ENCODE measurements around the gene IL1RAPL1.

The IL1RAPL1 gene

GRCh38 chrX:29653721-29654120 is 1066.5 kb downstream of the IL1RAPL1 start:
- no peak for DNase-seq (ENCODE audit: low read depth)

GRCh38 chrX:29659911-29660310 is 1072.7 kb downstream of the IL1RAPL1 start:
- no peak for DNase-seq (ENCODE audit: low read depth)

GRCh38 chrX:29661290-29661689 is 1074.0 kb downstream of the IL1RAPL1 start:
- DNase-seq (ENCODE audit: low read depth) = no peak

GRCh38 chrX:29662101-29662500 is 1074.9 kb downstream of the IL1RAPL1 start:
- no peak for DNase-seq (ENCODE audit: low read depth)

- no peak for DNase-seq (ENCODE audit: low read depth)
Observed at GRCh38 chrX:29662759-29663503, 1075.7 kb downstream of the IL1RAPL1 start.

- no peak for DNase-seq (ENCODE audit: low read depth)
Observed at GRCh38 chrX:29665532-29665931, 1078.3 kb downstream of the IL1RAPL1 start.

- DNase-seq (ENCODE audit: low read depth) = no peak
Observed at GRCh38 chrX:29666366-29666765, 1079.1 kb downstream of the IL1RAPL1 start.

- DNase-seq (ENCODE audit: low read depth) = no peak
Observed at GRCh38 chrX:29671421-29671820, 1084.2 kb downstream of the IL1RAPL1 start.

- DNase-seq (ENCODE audit: low read depth) = no peak
Observed at GRCh38 chrX:29687687-29688086, 1100.4 kb downstream of the IL1RAPL1 start.

- DNase-seq (ENCODE audit: low read depth) = no peak
Observed at GRCh38 chrX:29690061-29690460, 1102.8 kb downstream of the IL1RAPL1 start.

- no peak for DNase-seq (ENCODE audit: low read depth)
Observed at GRCh38 chrX:29691044-29691443, 1103.8 kb downstream of the IL1RAPL1 start.

GRCh38 chrX:29693912-29694311 is 1106.7 kb downstream of the IL1RAPL1 start:
- no peak for DNase-seq (ENCODE audit: low read depth)

GRCh38 chrX:29699239-29699638 is 1112.0 kb downstream of the IL1RAPL1 start:
- DNase-seq (ENCODE audit: low read depth) = no peak

GRCh38 chrX:29707088-29707487 is 1119.8 kb downstream of the IL1RAPL1 start:
- no peak for DNase-seq (ENCODE audit: low read depth)

GRCh38 chrX:29721152-29721551 is 1133.9 kb downstream of the IL1RAPL1 start:
- DNase-seq (ENCODE audit: low read depth) = no peak

- DNase-seq (ENCODE audit: low read depth) = no peak
Observed at GRCh38 chrX:29724316-29724715, 1137.1 kb downstream of the IL1RAPL1 start.

GRCh38 chrX:29726811-29727210 is 1139.6 kb downstream of the IL1RAPL1 start:
- DNase-seq (ENCODE audit: low read depth) = no peak

GRCh38 chrX:29728639-29729038 is 1141.4 kb downstream of the IL1RAPL1 start:
- DNase-seq (ENCODE audit: low read depth) = no peak

- no peak for DNase-seq (ENCODE audit: low read depth)
Observed at GRCh38 chrX:29744966-29745365, 1157.7 kb downstream of the IL1RAPL1 start.

GRCh38 chrX:29746326-29746725 is 1159.1 kb downstream of the IL1RAPL1 start:
- DNase-seq (ENCODE audit: low read depth) = no peak

- DNase-seq (ENCODE audit: low read depth) = no peak
Observed at GRCh38 chrX:29762006-29762405, 1174.8 kb downstream of the IL1RAPL1 start.

- no peak for DNase-seq (ENCODE audit: low read depth)
Observed at GRCh38 chrX:29775890-29776289, 1188.6 kb downstream of the IL1RAPL1 start.

GRCh38 chrX:29787656-29788055 is 1200.4 kb downstream of the IL1RAPL1 start:
- no peak for DNase-seq (ENCODE audit: low read depth)

GRCh38 chrX:29788991-29789699 is 1201.9 kb downstream of the IL1RAPL1 start:
- no peak for DNase-seq (ENCODE audit: low read depth)
